ENCODE results near the gene RAB11FIP3. TPM values are rescaled to one million over a fixed set of nuclear protein-coding genes. Genes with fewer than 3 reads are reported as not detected.

RAB11FIP3 gene
- total RNA-seq, 4 donors from 2014 or later = 20.7 to 62.5 (median 29.1) TPM

DNA sequence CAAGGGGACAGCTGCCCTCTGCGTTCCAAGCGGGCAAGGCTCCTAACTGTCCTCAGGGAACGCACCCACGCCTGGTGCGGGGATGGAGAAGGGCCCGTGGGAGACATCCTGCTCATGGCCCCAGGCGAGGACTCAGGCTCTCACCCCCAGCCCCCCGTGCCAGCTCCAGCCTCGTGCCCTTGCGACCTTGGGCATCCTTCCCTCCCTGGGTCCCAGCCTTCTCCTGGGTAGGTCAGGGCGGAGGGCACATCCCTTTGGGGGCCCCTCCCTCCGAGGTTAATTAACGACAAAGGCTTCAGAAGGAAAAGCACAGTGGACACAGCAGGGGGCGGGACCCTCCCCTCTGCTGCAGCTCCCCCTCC lies 46.6 kb upstream of the RAB11FIP3 start:
- peak in 1 of 2 donors; percentile 66 for DNase-seq (ENCODE audit: low spot score in 2 of 2)
- peaks cover 36% of the 10 kb centered on the region for H3K36me3 ChIP-seq
- TF ChIP-seq EP300 (IDR thresholded peaks at IDR 0.05) = no peak
- no peak for TF ChIP-seq POLR2A (IDR thresholded peaks at IDR 0.05)
- no peak for TF ChIP-seq POLR2AphosphoS5 (IDR thresholded peaks at IDR 0.05)
- TF ChIP-seq, protein P1, sequence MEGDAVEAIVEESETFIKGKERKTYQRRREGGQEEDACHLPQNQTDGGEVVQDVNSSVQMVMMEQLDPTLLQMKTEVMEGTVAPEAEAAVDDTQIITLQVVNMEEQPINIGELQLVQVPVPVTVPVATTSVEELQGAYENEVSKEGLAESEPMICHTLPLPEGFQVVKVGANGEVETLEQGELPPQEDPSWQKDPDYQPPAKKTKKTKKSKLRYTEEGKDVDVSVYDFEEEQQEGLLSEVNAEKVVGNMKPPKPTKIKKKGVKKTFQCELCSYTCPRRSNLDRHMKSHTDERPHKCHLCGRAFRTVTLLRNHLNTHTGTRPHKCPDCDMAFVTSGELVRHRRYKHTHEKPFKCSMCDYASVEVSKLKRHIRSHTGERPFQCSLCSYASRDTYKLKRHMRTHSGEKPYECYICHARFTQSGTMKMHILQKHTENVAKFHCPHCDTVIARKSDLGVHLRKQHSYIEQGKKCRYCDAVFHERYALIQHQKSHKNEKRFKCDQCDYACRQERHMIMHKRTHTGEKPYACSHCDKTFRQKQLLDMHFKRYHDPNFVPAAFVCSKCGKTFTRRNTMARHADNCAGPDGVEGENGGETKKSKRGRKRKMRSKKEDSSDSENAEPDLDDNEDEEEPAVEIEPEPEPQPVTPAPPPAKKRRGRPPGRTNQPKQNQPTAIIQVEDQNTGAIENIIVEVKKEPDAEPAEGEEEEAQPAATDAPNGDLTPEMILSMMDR (IDR thresholded peaks at IDR 0.05) = no peak
- H3K27ac ChIP-seq = no peak overlapping the region
- H3K4me1 ChIP-seq = peaks cover 43% of the 10 kb centered on the region
- no peaks in the 10 kb centered on the region for H3K27me3 ChIP-seq
- 66% methylated on average over 5 of the region's 14 CpGs for WGBS
- H3K4me3 ChIP-seq = no peak overlapping the region
- no peaks in the 10 kb centered on the region for H3K9me3 ChIP-seq

DNA sequence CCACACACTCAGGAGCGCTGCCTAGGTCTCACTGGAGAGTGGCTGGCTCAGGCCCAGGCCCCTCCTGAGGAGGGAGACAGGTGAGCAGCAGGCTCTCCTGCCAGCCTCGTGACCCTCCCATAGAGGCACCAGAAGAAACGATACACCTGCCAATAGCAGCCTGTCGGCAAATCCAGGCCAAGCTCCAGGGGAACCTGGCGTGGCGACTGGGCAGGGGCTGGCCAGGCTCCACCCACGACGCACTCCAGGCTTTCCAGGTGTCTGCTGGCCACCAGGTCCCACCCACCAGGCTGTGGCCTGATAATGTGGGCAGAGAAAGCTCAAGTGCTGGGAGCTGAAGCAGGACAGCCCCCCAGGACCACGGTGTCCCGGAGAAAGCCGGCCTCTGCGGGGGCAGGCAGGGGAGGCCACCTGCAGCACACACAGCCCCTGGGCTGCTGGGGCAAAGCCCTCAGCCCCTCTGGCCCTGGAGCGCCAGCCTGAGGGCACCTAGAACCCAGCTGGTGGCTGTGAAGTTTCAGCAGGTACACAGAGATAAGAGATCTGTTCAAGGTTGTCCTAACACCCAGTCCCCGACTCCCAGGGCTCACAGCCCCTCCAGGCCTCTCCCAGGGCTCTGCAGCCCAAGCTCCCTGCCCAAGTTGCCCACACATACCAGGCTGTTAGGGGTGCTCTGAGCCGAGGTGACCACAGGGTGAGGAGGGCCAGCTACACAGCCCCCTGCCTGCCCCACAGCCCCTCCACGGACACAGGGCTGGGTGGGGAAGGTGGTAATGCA lies 46.1 kb upstream of the RAB11FIP3 start:
- H3K4me3 ChIP-seq = no peak overlapping the region
- 80% methylated on average over 1 of the region's 16 CpGs for WGBS

DNA sequence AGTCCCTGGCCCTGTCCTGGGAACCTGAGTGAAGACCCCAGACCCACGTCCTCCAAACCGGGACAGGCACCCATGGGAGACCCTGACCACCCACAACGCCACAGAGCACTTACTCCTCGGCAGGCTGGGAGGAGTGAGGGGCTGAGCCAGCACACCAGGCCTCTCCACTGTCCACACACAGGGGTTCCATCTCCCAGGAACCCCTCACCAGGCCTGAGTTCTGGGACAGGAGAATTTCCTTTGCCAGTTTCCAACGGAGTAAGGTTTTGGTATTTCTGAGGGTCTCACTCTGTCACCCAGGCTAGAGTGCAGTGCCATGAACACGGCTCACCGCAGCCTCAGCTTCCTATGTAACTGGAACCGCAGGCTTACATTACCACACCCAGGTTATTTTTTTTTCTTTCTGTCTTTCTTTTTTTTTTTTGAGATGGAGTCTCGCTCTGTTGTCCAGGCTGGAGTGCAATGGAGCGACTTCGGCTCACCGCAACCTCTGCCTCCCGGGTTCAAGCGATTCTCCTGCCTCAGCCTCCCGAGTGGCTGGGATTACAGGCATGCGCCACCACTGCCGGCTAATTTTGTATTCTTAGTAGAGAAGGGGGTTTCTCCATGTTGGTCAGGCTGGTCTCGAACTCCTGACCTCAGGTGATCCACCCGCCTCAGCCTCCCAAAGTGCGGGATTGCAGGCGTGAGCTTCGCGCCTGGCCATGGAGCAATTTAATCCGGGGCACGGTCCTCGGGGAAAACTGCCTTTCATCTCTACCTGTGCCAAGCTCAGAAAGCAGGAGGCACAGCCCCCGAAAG lies 45.3 kb upstream of the RAB11FIP3 start:
- Histone ChIP-seq H3K4me1 (peaks cover 48% of the 10 kb centered on the region), H3K4me3 (peak overlapping the region; percentile 94)
- TF ChIP-seq, protein P1 (IDR thresholded peaks at IDR 0.05) = no peak
- no peak for TF ChIP-seq POLR2A (IDR thresholded peaks at IDR 0.05)
- no peak for TF ChIP-seq POLR2AphosphoS5 (IDR thresholded peaks at IDR 0.05)
- no peak for TF ChIP-seq EP300 (IDR thresholded peaks at IDR 0.05)

More for the DNA sequence above, 46.1 kb upstream of the RAB11FIP3 start:
- H3K36me3 ChIP-seq = peaks cover 31% of the 10 kb centered on the region
- H3K27ac ChIP-seq = no peak overlapping the region
- no peaks in the 10 kb centered on the region for H3K27me3 ChIP-seq
- no peak for DNase-seq (ENCODE audit: low spot score in 2 of 2)
- TF ChIP-seq POLR2AphosphoS5 (IDR thresholded peaks at IDR 0.05) (no peak), POLR2A (IDR thresholded peaks at IDR 0.05) (no peak), EP300 (IDR thresholded peaks at IDR 0.05) (no peak)
- TF ChIP-seq, protein P1 (IDR thresholded peaks at IDR 0.05) = no peak
- no peaks in the 10 kb centered on the region for H3K9me3 ChIP-seq
- H3K4me1 ChIP-seq = peaks cover 48% of the 10 kb centered on the region

DNA sequence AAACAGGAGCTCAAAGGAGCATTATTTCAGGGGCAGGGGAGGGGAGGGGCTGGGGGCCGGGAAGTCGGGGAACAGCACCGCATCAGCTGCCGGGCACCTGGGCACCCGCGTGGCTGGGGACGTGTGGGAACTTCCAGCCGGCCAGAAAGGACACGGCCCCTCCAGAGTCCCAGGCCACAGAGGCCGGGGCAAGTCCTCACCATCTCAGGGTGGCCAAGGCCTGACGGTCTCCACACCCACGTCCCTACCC lies 44.8 kb upstream of the RAB11FIP3 start:
- TF ChIP-seq POLR2A (IDR thresholded peaks at IDR 0.05) (no peak), POLR2AphosphoS5 (IDR thresholded peaks at IDR 0.05) (no peak), EP300 (IDR thresholded peaks at IDR 0.05) (no peak)
- TF ChIP-seq, protein P1 (IDR thresholded peaks at IDR 0.05) = no peak
- DNase-seq (ENCODE audit: low spot score in 2 of 2) = no peak
- H3K9me3 ChIP-seq = no peaks in the 10 kb centered on the region
- no peaks in the 10 kb centered on the region for H3K27me3 ChIP-seq
- peaks cover 19% of the 10 kb centered on the region for H3K36me3 ChIP-seq
- WGBS = no CpG with 5 or more reads among the region's 12 CpGs
- no peak overlapping the region for H3K27ac ChIP-seq
- peak overlapping the region; percentile 94 for H3K4me3 ChIP-seq
- peaks cover 48% of the 10 kb centered on the region for H3K4me1 ChIP-seq

More for the DNA sequence above, 45.3 kb upstream of the RAB11FIP3 start:
- peaks cover 24% of the 10 kb centered on the region for H3K36me3 ChIP-seq
- WGBS = 85% methylated on average over 17 of the region's 27 CpGs
- no peaks in the 10 kb centered on the region for H3K9me3 ChIP-seq
- H3K27me3 ChIP-seq = no peaks in the 10 kb centered on the region
- DNase-seq (ENCODE audit: low spot score in 2 of 2) = peak in 1 of 2 donors; percentile 59
- no peak overlapping the region for H3K27ac ChIP-seq
